GM21723 (cell line): Measurements from ENCODE around the gene LHX5.

Experiments
- ATAC-seq: cut with Tn5 transposase; IDR thresholded peaks from one replicate; pipeline ENCODE4 v1.9.1; 2021; ENCODE audit warnings: mild to moderate bottlenecking, moderate library complexity; ENCODE audit not compliant: unreplicated experiment

Gene LHX5

DNA sequence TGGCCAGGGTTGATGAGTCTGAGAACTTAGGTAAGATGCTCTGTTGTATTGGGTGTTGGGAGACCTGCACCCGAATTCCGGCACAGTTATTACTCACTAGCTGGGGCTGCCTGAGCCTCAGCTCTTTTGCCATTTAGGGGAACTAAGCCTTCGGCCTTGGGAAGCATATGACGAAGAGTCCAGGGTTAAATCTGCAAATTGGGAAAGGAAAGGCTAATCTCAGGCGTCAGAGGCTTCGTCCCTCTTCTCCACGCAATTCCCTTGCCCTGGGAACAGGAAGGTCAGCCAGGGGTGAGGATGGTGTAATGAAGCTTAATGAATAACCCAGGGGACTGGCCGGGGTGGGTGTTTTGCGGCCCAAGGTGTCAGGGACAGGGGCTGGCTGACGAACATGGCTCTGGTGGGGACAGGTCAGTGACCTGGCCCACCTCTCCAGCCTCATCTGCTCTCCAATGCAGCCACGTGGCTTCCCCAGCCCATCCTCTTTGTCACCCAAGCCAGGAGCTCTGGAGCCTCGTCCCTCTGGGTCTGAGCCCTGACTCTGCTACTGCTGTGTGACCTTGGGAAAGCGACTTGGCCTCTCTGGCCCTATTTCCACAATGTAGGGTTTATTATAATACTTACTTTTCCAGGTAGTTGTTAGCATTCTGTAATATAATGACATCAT, 53.3 kb downstream of the LHX5 start:
- no peak for ATAC-seq

DNA sequence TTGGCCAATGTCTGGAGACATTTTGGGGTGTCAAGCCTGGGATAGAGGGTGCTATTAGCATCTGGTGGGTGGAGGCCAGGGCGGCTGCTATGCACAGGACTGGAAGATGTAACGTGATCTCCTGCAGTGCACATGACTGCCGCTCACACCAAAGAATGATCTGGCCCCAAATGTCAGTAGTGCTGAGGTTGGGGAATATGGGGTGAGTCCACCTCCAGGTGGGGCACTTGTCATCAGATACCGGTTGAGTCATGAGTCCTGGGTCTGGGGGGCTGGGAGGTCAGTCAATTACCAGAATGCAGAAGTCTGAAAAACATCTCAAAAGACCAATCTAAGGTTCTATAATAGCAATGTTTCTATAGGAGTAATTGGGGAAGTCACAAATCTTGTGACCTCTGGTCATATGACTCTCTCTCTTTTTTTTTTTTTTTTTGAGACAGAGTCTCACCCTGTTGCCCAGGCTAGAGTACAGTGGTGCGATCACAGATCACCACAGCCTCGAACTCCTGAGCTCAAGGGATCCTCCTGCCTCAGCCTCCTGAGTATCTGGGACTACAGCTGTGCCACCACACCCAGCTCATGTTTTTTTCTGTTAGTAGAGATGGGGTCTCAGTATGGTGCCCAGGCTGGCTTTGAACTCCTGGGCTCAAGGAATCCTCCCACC, 55.4 kb downstream of the LHX5 start:
- no peak for ATAC-seq

DNA sequence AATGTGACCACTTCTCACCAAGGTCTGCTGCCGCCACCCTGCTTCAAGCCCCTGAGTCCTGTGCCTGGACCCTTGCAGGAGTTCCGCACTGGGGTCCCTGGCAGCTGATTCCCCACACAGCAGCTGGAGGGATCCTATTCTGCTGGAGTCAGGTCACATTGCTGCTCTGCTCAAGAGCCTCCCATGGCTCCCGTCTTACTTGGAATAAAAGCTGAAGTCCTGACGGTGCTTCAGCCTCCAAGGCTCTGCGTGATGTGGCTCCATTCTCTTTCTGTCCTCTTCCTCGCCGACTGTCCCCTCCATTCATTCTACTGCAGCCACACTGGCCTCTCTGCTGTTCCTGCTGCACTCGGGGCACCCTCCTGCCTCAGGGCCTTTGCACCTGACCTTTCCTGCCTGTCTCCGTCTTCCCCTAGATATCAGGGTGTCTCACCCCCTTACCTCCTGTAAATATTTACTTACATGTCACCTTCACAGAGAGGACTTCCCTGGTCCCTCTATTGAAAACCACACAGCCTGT, 57.1 kb downstream of the LHX5 start:
- no peak for ATAC-seq

DNA sequence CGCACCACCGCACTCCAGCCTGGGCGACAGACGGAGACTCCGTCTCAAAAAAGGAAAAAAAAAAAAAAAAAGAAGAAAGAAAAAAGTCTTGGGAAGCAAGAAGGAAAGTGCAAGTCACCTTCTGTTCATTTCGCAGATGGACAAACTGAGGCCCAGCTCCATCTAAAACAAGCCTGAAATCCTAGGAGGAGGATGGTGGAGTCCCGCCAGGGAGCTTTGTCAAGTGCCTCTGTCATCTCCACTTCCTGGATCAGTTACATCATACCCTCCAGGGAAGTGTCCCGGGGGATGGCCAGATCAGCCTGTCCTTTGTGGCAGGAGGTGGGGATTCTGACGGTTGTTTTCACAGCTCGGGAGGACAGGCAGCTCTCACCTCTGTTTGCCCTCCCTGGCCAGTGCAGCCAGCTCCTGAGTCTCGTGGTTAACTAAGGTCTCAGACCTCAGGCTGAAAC, 58.2 kb downstream of the LHX5 start:
- ATAC-seq: no peak
